ENCODE measurements around the gene ZBTB16. TPM values are rescaled to one million over a fixed set of nuclear protein-coding genes. Genes with fewer than 3 reads are reported as not detected.

Gene ZBTB16
- total RNA-seq, 1 experiment from 2014 or later: 0.21 TPM

DNA sequence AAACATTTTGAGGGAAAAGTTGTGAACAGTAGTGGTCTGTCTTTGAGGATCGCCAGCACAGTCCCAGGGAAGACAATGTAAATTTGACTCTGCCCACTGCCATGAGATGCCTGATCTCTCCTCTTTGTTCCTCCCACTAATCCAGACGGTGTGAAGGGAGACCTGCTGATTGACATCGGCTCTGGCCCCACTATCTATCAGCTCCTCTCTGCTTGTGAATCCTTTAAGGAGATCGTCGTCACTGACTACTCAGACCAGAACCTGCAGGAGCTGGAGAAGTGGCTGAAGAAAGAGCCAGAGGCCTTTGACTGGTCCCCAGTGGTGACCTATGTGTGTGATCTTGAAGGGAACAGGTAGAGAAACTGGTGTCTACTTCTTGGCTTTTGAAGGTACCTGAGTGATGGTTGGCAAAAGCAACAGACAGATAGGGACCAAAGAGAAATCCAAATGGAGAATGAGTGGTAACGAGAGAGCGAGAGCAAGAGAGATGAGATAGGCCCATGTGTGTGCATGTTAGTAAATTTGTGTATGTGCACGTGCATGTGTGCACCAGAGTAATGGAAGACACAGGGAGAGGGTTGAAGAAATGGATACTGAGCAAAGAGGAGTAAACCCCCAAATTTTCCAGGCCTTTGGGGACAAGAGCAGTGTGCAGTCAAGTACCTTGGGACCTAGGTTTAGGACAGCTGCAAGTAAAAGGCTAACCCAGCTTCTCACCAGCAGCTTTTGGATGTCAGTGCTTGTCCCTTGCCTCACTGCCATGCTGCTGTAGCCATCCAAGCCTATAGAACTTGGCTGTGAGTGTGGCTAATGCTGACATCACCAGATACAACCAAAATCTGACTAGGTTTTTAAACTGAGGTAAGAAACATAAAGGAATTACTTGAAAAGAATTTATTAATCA is 238.5 kb downstream of the ZBTB16 start:
- intact Hi-C loops (cut with micrococcal nuclease; ENCODE audit: unreplicated experiment): no loop called here
- TF ChIP-seq TCF7L2 (IDR thresholded peaks at IDR 0.05; ENCODE audit: low read depth, low read length) (no peak), POLR2AphosphoS5 (IDR thresholded peaks at IDR 0.05; ENCODE audit: low read depth, low read length) (no peak), SIN3A (IDR thresholded peaks at IDR 0.05; ENCODE audit: borderline replicate concordance, insufficient read depth, low read depth, low read length) (no peak)
- TF ChIP-seq, protein P1, sequence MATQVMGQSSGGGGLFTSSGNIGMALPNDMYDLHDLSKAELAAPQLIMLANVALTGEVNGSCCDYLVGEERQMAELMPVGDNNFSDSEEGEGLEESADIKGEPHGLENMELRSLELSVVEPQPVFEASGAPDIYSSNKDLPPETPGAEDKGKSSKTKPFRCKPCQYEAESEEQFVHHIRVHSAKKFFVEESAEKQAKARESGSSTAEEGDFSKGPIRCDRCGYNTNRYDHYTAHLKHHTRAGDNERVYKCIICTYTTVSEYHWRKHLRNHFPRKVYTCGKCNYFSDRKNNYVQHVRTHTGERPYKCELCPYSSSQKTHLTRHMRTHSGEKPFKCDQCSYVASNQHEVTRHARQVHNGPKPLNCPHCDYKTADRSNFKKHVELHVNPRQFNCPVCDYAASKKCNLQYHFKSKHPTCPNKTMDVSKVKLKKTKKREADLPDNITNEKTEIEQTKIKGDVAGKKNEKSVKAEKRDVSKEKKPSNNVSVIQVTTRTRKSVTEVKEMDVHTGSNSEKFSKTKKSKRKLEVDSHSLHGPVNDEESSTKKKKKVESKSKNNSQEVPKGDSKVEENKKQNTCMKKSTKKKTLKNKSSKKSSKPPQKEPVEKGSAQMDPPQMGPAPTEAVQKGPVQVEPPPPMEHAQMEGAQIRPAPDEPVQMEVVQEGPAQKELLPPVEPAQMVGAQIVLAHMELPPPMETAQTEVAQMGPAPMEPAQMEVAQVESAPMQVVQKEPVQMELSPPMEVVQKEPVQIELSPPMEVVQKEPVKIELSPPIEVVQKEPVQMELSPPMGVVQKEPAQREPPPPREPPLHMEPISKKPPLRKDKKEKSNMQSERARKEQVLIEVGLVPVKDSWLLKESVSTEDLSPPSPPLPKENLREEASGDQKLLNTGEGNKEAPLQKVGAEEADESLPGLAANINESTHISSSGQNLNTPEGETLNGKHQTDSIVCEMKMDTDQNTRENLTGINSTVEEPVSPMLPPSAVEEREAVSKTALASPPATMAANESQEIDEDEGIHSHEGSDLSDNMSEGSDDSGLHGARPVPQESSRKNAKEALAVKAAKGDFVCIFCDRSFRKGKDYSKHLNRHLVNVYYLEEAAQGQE (IDR thresholded peaks at IDR 0.05; ENCODE audit: insufficient read depth in 1 of 2, low read depth in 2 of 2, low read length in 1 of 2): no peak
- Histone ChIP-seq H3K9me3 (ENCODE audit: control insufficient read depth, insufficient read depth, low read depth, low read length) (peaks cover 4% of the 10 kb centered on the region), H3K4me3 (ENCODE audit: low read depth in 2 of 2, low read length in 2 of 2) (no peak overlapping the region; a peak in 1 of 4 replicates), H3K27me3 (ENCODE audit: control insufficient read depth, insufficient read depth, low read length) (no peaks in the 10 kb centered on the region), H3K4me1 (ENCODE audit: control insufficient read depth, insufficient read depth, low read length) (no peaks in the 10 kb centered on the region), H3K27ac (ENCODE audit: low read length) (no peak overlapping the region), H3K36me3 (ENCODE audit: control insufficient read depth, insufficient read depth, low read length) (no peaks in the 10 kb centered on the region)
- BruUV-seq (replicated peaks): no TSS peak
- ChIA-PET CTCF (no interaction called here), POLR2A (interaction anchor here (0.5 kb wide), 1 partner anchor 1110 kb away, joined by 15 read pairs; no protein-coding TSS in a partner anchor)
- DNase-seq (ENCODE audit: low read depth, low spot score) (no peak), ATAC-seq (no peak)
- in situ Hi-C loops (cut with HindIII; ENCODE audit: low pct_unique_long_range_greater_than_20kb, low sequenced_read_pairs): no loop called here

DNA sequence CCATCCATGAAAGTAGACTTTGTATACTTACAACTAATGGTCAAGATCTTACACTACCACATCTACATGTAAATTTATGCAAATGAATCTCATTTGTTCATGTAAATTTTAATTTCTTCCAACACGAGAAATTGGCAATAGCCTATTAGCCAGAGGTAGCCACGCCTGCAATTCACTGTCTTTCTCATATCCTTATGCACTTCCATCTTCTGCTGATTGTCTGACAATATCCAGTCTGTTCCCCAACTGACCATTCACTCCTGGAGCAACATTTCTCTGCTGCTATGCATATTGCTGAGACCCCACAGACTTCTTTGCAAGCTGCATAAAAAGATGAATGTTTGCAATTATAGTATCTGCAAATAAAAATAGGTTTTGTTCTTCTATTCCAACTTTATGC is 239.2 kb downstream of the ZBTB16 start:
- CTCF ChIA-PET: no interaction called here
- ATAC-seq: no peak
- Histone ChIP-seq H3K4me1 (ENCODE audit: control insufficient read depth, insufficient read depth, low read length) (no peaks in the 10 kb centered on the region), H3K4me3 (ENCODE audit: low read depth in 2 of 2, low read length in 2 of 2) (no peak overlapping the region), H3K36me3 (ENCODE audit: control insufficient read depth, insufficient read depth, low read length) (no peaks in the 10 kb centered on the region), H3K9me3 (ENCODE audit: control insufficient read depth, insufficient read depth, low read depth, low read length) (peaks cover 4% of the 10 kb centered on the region), H3K27me3 (ENCODE audit: control insufficient read depth, insufficient read depth, low read length) (no peaks in the 10 kb centered on the region), H3K27ac (ENCODE audit: low read length) (no peak overlapping the region)
- in situ Hi-C loops (cut with HindIII; ENCODE audit: low pct_unique_long_range_greater_than_20kb, low sequenced_read_pairs) (no loop called here), intact Hi-C loops (cut with micrococcal nuclease; ENCODE audit: unreplicated experiment) (no loop called here)
- POLR2A ChIA-PET: no interaction called here
- BruUV-seq (replicated peaks): no TSS peak
- DNase-seq (ENCODE audit: low read depth, low spot score): no peak
- TF ChIP-seq, protein P1 (IDR thresholded peaks at IDR 0.05; ENCODE audit: insufficient read depth in 1 of 2, low read depth in 2 of 2, low read length in 1 of 2): no peak
- TF ChIP-seq SIN3A (IDR thresholded peaks at IDR 0.05; ENCODE audit: borderline replicate concordance, insufficient read depth, low read depth, low read length) (no peak), TCF7L2 (IDR thresholded peaks at IDR 0.05; ENCODE audit: low read depth, low read length) (no peak), POLR2AphosphoS5 (IDR thresholded peaks at IDR 0.05; ENCODE audit: low read depth, low read length) (no peak)
- TF ChIP-seq, protein P2, sequence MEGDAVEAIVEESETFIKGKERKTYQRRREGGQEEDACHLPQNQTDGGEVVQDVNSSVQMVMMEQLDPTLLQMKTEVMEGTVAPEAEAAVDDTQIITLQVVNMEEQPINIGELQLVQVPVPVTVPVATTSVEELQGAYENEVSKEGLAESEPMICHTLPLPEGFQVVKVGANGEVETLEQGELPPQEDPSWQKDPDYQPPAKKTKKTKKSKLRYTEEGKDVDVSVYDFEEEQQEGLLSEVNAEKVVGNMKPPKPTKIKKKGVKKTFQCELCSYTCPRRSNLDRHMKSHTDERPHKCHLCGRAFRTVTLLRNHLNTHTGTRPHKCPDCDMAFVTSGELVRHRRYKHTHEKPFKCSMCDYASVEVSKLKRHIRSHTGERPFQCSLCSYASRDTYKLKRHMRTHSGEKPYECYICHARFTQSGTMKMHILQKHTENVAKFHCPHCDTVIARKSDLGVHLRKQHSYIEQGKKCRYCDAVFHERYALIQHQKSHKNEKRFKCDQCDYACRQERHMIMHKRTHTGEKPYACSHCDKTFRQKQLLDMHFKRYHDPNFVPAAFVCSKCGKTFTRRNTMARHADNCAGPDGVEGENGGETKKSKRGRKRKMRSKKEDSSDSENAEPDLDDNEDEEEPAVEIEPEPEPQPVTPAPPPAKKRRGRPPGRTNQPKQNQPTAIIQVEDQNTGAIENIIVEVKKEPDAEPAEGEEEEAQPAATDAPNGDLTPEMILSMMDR (IDR thresholded peaks at IDR 0.05): no peak

Other genes starting within 250 kb of the ZBTB16 start
- gene USP28, start 184.1 kb upstream of the ZBTB16 start, total RNA-seq (2021; ENCODE audit: unreplicated experiment): 52.3 TPM
- not detected for gene HTR3B, start 154.9 kb upstream of the ZBTB16 start, total RNA-seq (2021; ENCODE audit: unreplicated experiment)
- gene HTR3A, start 84.6 kb upstream of the ZBTB16 start, total RNA-seq (2021; ENCODE audit: unreplicated experiment): 0.21 TPM
- 1.7 TPM for gene NNMT, start 236.7 kb downstream of the ZBTB16 start, total RNA-seq (2021; ENCODE audit: unreplicated experiment)

Measured in Panc1 (cell line).